Embryonic facial prominence (tissue), 1 donor: ENCODE measurements around the gene CDH12.
"Not testable (repeated sequence)": the region's sequence is repeated elsewhere in the genome, so short reads cannot be mapped to it uniquely, and the experiment has no call there.

Experiments used
- DNase-seq: peaks from one replicate; pipeline ENCODE4 v3.0.0-alpha.2; 2016; ENCODE audit errors: extremely low spot score

CDH12 gene

GRCh38 chr5:22293147-22293546 is 560.0 kb downstream of the CDH12 start:
- no peak for DNase-seq

- no peak for DNase-seq
These were observed 575.0 kb downstream of the CDH12 start for GRCh38 chr5:22278164-22278563.

GRCh38 chr5:22277006-22277405 is 576.1 kb downstream of the CDH12 start:
- DNase-seq, result no peak

- DNase-seq, result not testable (repeated sequence)
These were observed 587.3 kb downstream of the CDH12 start for GRCh38 chr5:22265855-22266254.

DNA sequence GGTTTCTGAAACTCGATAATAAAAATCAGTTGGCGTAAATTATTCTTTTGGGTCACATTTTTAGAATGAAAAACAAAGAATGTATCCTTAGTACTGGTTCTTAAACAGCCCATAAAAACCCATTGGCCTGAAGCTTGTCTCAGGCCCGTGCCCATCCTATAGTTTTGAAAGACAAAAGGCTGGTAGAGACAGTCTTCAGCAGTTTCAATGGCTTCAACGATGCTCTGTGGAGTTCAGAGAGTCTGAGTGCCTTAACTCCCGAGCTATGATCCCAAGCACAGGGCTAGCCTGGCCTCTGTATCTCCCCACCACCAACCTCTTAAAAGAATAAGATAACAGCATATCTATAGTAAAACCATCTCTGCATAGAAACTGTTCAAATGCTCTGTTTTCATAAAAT is 595.0 kb downstream of the CDH12 start:
- DNase-seq, result no peak

- no peak for DNase-seq
These were observed 602.6 kb downstream of the CDH12 start for GRCh38 chr5:22250528-22250927.

- DNase-seq, result no peak
These were observed 603.9 kb downstream of the CDH12 start for GRCh38 chr5:22249209-22249729.

GRCh38 chr5:22245770-22246169 is 607.4 kb downstream of the CDH12 start:
- no peak for DNase-seq

DNA sequence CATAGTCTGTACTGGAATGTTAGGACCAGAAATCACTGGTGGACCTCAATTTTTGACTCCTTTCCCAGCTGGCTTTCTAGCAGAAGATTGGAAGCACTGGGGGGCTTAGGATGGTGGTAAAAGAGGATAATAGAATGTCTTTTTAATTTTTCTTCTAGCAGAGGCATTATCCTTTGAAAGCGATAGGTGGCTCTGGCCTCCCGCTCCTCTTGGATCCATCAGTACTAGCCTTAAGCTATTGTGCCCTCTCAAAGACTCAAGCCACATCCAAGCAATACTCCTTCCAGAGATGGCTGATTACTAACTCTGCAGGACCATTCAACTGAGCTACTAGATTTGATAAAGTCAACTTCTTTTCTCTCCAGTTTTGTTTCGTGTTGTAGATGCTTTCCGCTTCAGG is 610.6 kb downstream of the CDH12 start:
- DNase-seq, result no peak

- no peak for DNase-seq
These were observed 615.1 kb downstream of the CDH12 start for GRCh38 chr5:22238047-22238446.

DNA sequence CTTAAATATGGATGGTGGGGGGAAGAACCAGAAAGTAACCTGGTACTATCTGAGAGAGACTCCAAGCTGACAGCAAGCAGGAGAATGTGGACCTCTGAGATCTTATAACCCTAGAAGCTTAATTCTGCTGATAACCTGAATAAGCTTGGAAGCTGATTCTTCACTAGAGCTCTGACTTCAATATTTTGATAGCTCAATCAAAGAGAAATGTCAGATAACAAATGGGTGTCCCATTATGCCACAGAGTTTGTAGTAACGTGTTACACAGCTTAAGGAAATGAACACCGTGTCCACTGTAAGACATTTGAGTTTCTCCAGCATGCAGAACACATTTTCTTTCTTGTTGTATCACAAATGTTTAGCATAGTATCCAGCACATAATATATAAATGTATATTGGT is 626.7 kb downstream of the CDH12 start:
- no peak for DNase-seq

GRCh38 chr5:22223079-22223478 is 630.1 kb downstream of the CDH12 start:
- no peak for DNase-seq

GRCh38 chr5:22213703-22214495 is 639.2 kb downstream of the CDH12 start:
- not testable (repeated sequence) for DNase-seq

- DNase-seq, result not testable (repeated sequence)
These were observed 640.7 kb downstream of the CDH12 start for GRCh38 chr5:22212254-22212991.

- not testable (repeated sequence) for DNase-seq
These were observed 644.7 kb downstream of the CDH12 start for GRCh38 chr5:22208463-22208862.

DNA sequence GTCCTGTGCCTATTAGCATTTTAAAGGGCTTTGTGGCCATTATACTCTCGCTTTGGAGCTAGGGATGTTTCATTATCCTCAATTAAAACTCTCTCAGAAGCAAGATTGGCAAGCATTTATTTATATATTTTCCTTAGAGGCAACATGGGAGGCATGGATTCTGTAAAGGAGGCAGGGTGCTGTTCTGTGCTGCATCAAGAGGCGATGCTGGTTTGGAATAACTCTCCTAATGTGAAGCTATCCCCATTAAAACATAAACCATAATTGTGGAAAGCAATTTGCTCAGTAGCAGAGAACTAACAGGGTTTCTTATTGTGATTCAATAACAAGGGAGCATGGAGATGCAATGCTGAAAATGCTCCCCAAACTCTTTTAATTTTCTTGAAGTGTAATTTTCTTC is 664.5 kb downstream of the CDH12 start:
- DNase-seq, result not testable (repeated sequence)

- DNase-seq, result not testable (repeated sequence)
These were observed 665.4 kb downstream of the CDH12 start for GRCh38 chr5:22187632-22188228.

GRCh38 chr5:22169226-22169625 is 683.9 kb downstream of the CDH12 start:
- not testable (repeated sequence) for DNase-seq

DNA sequence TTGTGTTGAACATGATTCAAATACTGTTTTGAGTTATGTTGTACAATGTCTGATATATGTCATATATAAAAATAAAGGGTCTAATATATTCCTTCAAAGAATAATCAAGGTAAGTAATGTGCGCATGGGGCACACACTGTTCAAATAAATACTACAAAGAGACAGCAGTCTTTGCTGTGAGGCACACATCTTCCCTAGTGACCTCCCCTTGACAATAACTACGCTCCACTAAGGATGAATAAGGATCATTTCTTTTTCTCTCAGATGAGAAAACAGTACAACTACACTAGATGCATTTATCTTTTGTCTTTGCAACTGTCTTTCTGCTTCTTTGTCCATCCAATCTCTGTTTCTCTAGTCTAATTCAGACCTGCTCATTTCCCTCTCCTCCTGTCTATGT is 684.4 kb downstream of the CDH12 start:
- not testable (repeated sequence) for DNase-seq

DNA sequence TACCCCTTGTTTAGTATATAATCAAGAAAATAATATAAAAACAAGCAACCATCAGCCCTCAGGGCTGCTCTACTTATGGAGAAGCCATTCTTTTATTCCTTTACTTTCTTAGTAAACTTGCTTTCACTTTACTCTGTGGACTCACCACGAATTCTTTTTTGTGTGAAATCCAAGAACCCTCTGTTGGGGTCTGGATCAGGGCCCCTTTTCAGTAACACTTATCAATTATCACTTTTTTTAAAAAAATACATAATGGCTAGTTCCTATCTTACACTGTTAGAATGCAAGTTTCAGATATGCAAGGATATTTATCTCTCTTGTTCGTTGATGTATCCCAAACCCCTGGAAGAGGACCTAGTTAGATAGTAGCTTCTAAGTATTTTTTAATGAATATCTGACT is 687.2 kb downstream of the CDH12 start:
- DNase-seq, result not testable (repeated sequence)

GRCh38 chr5:22164910-22165748 is 688.0 kb downstream of the CDH12 start:
- not testable (repeated sequence) for DNase-seq
